ENCODE data around the gene TMEM150B.

Gene TMEM150B

DNA sequence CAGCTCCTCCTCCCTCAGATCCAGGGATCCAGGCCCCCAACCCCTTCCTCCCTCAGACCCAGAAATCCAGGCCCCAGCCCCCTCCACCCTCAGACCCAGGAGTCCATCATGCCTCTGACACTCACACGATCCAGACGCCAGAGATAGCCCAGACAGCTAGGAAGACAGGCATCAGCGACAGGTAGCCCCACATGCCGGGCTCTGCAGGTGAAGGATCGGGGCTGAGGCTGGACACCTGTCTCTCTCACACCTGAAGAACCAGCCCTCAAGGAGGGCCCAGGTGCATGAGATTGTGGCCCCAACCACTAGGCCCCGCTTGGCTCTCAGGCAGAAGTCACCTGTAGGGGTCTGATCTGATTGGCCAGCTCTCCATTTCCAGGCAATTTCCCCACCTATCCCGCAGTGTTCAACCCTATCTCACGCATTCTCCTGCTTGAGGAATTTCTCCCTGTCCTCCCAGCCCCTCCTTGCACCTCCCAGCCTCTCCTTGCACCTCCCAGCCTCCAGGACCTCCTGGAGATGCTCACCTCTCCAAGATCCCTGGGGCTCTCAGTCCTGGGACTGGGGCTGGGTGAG, 4.2 kb downstream of the TMEM150B start:
- H3F3A ChIP-seq (ENCODE audit: control insufficient read depth, insufficient read depth), result no peaks in the 10 kb centered on the region
- no peak for TF ChIP-seq EZH2phosphoT487 (IDR thresholded peaks at IDR 0.05; ENCODE audit: borderline replicate concordance, low read length)
- TF ChIP-seq CTCF (IDR thresholded peaks at IDR 0.05; ENCODE audit: low read depth, low read length, poor library complexity, severe bottlenecking), result no peak
- H3K79me2 ChIP-seq (ENCODE audit: control insufficient read depth, low read length), result no peaks in the 10 kb centered on the region
- H3K4me1 ChIP-seq (ENCODE audit: control insufficient read depth, low read length), result no peaks in the 10 kb centered on the region
- peaks cover 16% of the 10 kb centered on the region; the same call in 1 of the 2 replicates for H3K27me3 ChIP-seq (ENCODE audit: control insufficient read depth, low read length)
- H3K4me2 ChIP-seq (ENCODE audit: low read length), result no peak overlapping the region
- no peaks in the 10 kb centered on the region for H3K36me3 ChIP-seq (ENCODE audit: control insufficient read depth, low read length)
- no peaks in the 10 kb centered on the region for H3K9me3 ChIP-seq (ENCODE audit: control insufficient read depth, insufficient read depth, low read length)
- no peaks in the 10 kb centered on the region for H4K20me1 ChIP-seq (ENCODE audit: control insufficient read depth, insufficient read depth, low read depth, low read length)
- H3K9me2 ChIP-seq (replicated peaks; ENCODE audit: control insufficient read depth, low read length), result no peaks in the 10 kb centered on the region
- no peak overlapping the region for H3K27ac ChIP-seq (ENCODE audit: low read depth, low read length)
- no peak overlapping the region for H3K4me3 ChIP-seq (ENCODE audit: low read length)

DNA sequence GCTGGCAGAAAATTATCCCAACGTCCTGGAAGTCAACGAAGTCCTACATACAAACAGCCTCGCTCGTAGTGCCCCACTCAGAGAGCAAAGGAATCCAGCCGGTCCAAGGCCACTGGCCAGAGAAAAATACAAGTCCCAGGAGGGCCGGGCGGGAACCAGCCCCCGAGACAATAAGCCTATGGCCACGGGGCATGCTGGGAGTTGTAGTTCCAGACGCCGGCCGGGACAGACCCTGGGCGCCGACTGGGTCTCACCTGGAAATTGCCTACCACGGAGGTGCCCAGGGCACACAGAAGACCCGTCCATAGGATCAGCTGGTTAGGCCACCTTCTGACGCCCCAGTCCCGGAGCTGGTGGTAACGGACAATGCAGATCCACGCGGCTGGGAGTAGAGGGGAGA, 5.4 kb downstream of the TMEM150B start:
- Histone ChIP-seq H3K36me3 (ENCODE audit: control insufficient read depth, low read length) (no peaks in the 10 kb centered on the region), H3F3A (ENCODE audit: control insufficient read depth, insufficient read depth) (no peaks in the 10 kb centered on the region), H3K27me3 (ENCODE audit: control insufficient read depth, low read length) (peaks cover 16% of the 10 kb centered on the region; the same call in 1 of the 2 replicates), H3K4me2 (ENCODE audit: low read length) (no peak overlapping the region), H3K27ac (ENCODE audit: low read depth, low read length) (no peak overlapping the region), H4K20me1 (ENCODE audit: control insufficient read depth, insufficient read depth, low read depth, low read length) (no peaks in the 10 kb centered on the region), H3K9me2 (replicated peaks; ENCODE audit: control insufficient read depth, low read length) (no peaks in the 10 kb centered on the region), H3K4me3 (ENCODE audit: low read length) (no peak overlapping the region), H3K9me3 (ENCODE audit: control insufficient read depth, insufficient read depth, low read length) (no peaks in the 10 kb centered on the region), H3K79me2 (ENCODE audit: control insufficient read depth, low read length) (no peaks in the 10 kb centered on the region), H3K4me1 (ENCODE audit: control insufficient read depth, low read length) (no peaks in the 10 kb centered on the region)
- TF ChIP-seq EZH2phosphoT487 (IDR thresholded peaks at IDR 0.05; ENCODE audit: borderline replicate concordance, low read length), result no peak
- TF ChIP-seq CTCF (IDR thresholded peaks at IDR 0.05; ENCODE audit: low read depth, low read length, poor library complexity, severe bottlenecking), result no peak

GRCh38 chr19:55316646-55317045, 8.5 kb downstream of the TMEM150B start:
- Histone ChIP-seq H3F3A (ENCODE audit: control insufficient read depth, insufficient read depth) (no peaks in the 10 kb centered on the region), H3K4me1 (ENCODE audit: control insufficient read depth, low read length) (no peaks in the 10 kb centered on the region), H3K9me3 (ENCODE audit: control insufficient read depth, insufficient read depth, low read length) (no peaks in the 10 kb centered on the region), H3K79me2 (ENCODE audit: control insufficient read depth, low read length) (no peaks in the 10 kb centered on the region), H3K36me3 (ENCODE audit: control insufficient read depth, low read length) (no peaks in the 10 kb centered on the region), H3K9me2 (replicated peaks; ENCODE audit: control insufficient read depth, low read length) (no peaks in the 10 kb centered on the region), H3K4me2 (ENCODE audit: low read length) (no peak overlapping the region), H3K27ac (ENCODE audit: low read depth, low read length) (no peak overlapping the region), H3K4me3 (ENCODE audit: low read length) (no peak overlapping the region), H3K27me3 (ENCODE audit: control insufficient read depth, low read length) (peaks cover 4% of the 10 kb centered on the region; the same call in 1 of the 2 replicates), H4K20me1 (ENCODE audit: control insufficient read depth, insufficient read depth, low read depth, low read length) (no peaks in the 10 kb centered on the region)
- no peak for TF ChIP-seq EZH2phosphoT487 (IDR thresholded peaks at IDR 0.05; ENCODE audit: borderline replicate concordance, low read length)
- TF ChIP-seq CTCF (IDR thresholded peaks at IDR 0.05; ENCODE audit: low read depth, low read length, poor library complexity, severe bottlenecking), result no peak

Data from DOHH2 (cell line).